HUES64 (cell line): ENCODE measurements around the gene EPB41L4A.

ENCODE experiments used
- H3K27ac ChIP-seq: 2 replicates; pipeline ENCODE4 v1.7.0; 2013; ENCODE audit warnings: low read depth, low read length, inconsistent platforms
- H3K27me3 ChIP-seq: 2 replicates; pipeline ENCODE4 v1.6.1; 2013; ENCODE audit warnings: mild to moderate bottlenecking, low read length; ENCODE audit not compliant: insufficient read depth
- H3K36me3 ChIP-seq: 2 replicates; pipeline ENCODE4 v1.6.1; 2013; ENCODE audit warnings: mild to moderate bottlenecking, low read length; ENCODE audit not compliant: insufficient read depth
- H3K4me1 ChIP-seq: 2 replicates; pipeline ENCODE4 v1.6.1; 2013; ENCODE audit warnings: mild to moderate bottlenecking, low read length, moderate library complexity; ENCODE audit not compliant: insufficient read depth
- H3K4me3 ChIP-seq: 2 replicates; pipeline ENCODE4 v1.5.1; 2013; ENCODE audit warnings: mild to moderate bottlenecking, low read length, moderate library complexity
- H3K9ac ChIP-seq: 2 replicates; pipeline ENCODE4 v1.6.1; 2013; ENCODE audit warnings: mild to moderate bottlenecking, low read depth, low read length
- H3K9me3 ChIP-seq: 2 replicates; pipeline ENCODE4 v1.6.1; 2013; ENCODE audit warnings: low read depth, low read length; ENCODE audit not compliant: insufficient read depth
- WGBS: fragments of 150-250, 120-280 bp; methylation state at CpG from one replicate; pipeline ENCODE4 v1.1.7; 2013; ENCODE audit warnings: missing lambda C conversion rate; 5-methylcytosine and 5-hydroxymethylcytosine counted together

Gene EPB41L4A

GRCh38 chr5:112124788-112125187 lies 294.3 kb downstream of the EPB41L4A start:
- Histone ChIP-seq H3K4me3 (no peak overlapping the region), H3K27me3 (no peaks in the 10 kb centered on the region)
- WGBS: 73% methylated on average over 1 of the region's 3 CpGs

GRCh38 chr5:112123086-112123485 lies 296.0 kb downstream of the EPB41L4A start:
- Histone ChIP-seq H3K36me3 (no peaks in the 10 kb centered on the region), H3K4me1 (no peaks in the 10 kb centered on the region), H3K9me3 (no peaks in the 10 kb centered on the region), H3K27ac (no peak overlapping the region), H3K27me3 (no peaks in the 10 kb centered on the region), H3K9ac (no peak overlapping the region), H3K4me3 (no peak overlapping the region)
- 83% methylated on average over 2 of the region's 2 CpGs for WGBS

More at GRCh38 chr5:112124788-112125187, 294.3 kb downstream of the EPB41L4A start:
- H3K4me1 ChIP-seq: no peaks in the 10 kb centered on the region
- H3K27ac ChIP-seq: no peak overlapping the region
- H3K36me3 ChIP-seq: no peaks in the 10 kb centered on the region
- H3K9me3 ChIP-seq: no peaks in the 10 kb centered on the region
- H3K9ac ChIP-seq: no peak overlapping the region

- no peak overlapping the region for H3K4me3 ChIP-seq
- 96% methylated on average over 2 of the region's 3 CpGs for WGBS
- no peaks in the 10 kb centered on the region for H3K36me3 ChIP-seq
Measured at GRCh38 chr5:112122353-112122752, 296.7 kb downstream of the EPB41L4A start.

GRCh38 chr5:112121258-112121657 lies 297.8 kb downstream of the EPB41L4A start:
- no peaks in the 10 kb centered on the region for H3K27me3 ChIP-seq
- 85% methylated on average over 3 of the region's 3 CpGs for WGBS
- H3K4me3 ChIP-seq: no peak overlapping the region
- no peaks in the 10 kb centered on the region for H3K4me1 ChIP-seq
- H3K9ac ChIP-seq: no peak overlapping the region
- H3K27ac ChIP-seq: no peak overlapping the region
- no peaks in the 10 kb centered on the region for H3K36me3 ChIP-seq
- H3K9me3 ChIP-seq: no peaks in the 10 kb centered on the region

More at GRCh38 chr5:112122353-112122752, 296.7 kb downstream of the EPB41L4A start:
- Histone ChIP-seq H3K27ac (no peak overlapping the region), H3K27me3 (no peaks in the 10 kb centered on the region), H3K4me1 (no peaks in the 10 kb centered on the region), H3K9me3 (no peaks in the 10 kb centered on the region), H3K9ac (no peak overlapping the region)

GRCh38 chr5:112119969-112120368 lies 299.1 kb downstream of the EPB41L4A start:
- H3K9me3 ChIP-seq: no peaks in the 10 kb centered on the region
- H3K27ac ChIP-seq: no peak overlapping the region
- H3K27me3 ChIP-seq: no peaks in the 10 kb centered on the region
- WGBS: 87% methylated on average over 2 of the region's 2 CpGs
- H3K9ac ChIP-seq: no peak overlapping the region
- H3K4me3 ChIP-seq: no peak overlapping the region
- H3K4me1 ChIP-seq: no peaks in the 10 kb centered on the region
- no peaks in the 10 kb centered on the region for H3K36me3 ChIP-seq

GRCh38 chr5:112119508-112119907 lies 299.6 kb downstream of the EPB41L4A start:
- H3K4me3 ChIP-seq: no peak overlapping the region
- no peaks in the 10 kb centered on the region for H3K27me3 ChIP-seq
- 79% methylated on average over 3 of the region's 3 CpGs for WGBS
- H3K36me3 ChIP-seq: no peaks in the 10 kb centered on the region
- no peak overlapping the region for H3K27ac ChIP-seq
- no peaks in the 10 kb centered on the region for H3K9me3 ChIP-seq
- H3K4me1 ChIP-seq: no peaks in the 10 kb centered on the region
- no peak overlapping the region for H3K9ac ChIP-seq

GRCh38 chr5:112117551-112117950 lies 301.5 kb downstream of the EPB41L4A start:
- Histone ChIP-seq H3K4me3 (no peak overlapping the region), H3K9ac (no peak overlapping the region), H3K4me1 (no peaks in the 10 kb centered on the region), H3K36me3 (no peaks in the 10 kb centered on the region), H3K27ac (no peak overlapping the region), H3K27me3 (no peaks in the 10 kb centered on the region), H3K9me3 (no peaks in the 10 kb centered on the region)
- WGBS: 100% methylated on average over 1 of the region's 1 CpG

GRCh38 chr5:112116371-112116770 lies 302.7 kb downstream of the EPB41L4A start:
- Histone ChIP-seq H3K27me3 (no peaks in the 10 kb centered on the region), H3K4me1 (no peaks in the 10 kb centered on the region), H3K9ac (no peak overlapping the region), H3K4me3 (no peak overlapping the region), H3K36me3 (no peaks in the 10 kb centered on the region), H3K27ac (no peak overlapping the region), H3K9me3 (no peaks in the 10 kb centered on the region)

- Histone ChIP-seq H3K27me3 (no peaks in the 10 kb centered on the region), H3K36me3 (no peaks in the 10 kb centered on the region), H3K4me1 (no peaks in the 10 kb centered on the region), H3K9ac (no peak overlapping the region), H3K27ac (no peak overlapping the region), H3K9me3 (no peaks in the 10 kb centered on the region), H3K4me3 (no peak overlapping the region)
- WGBS: 81% methylated on average over 2 of the region's 2 CpGs
Measured at GRCh38 chr5:112113565-112113964, 305.5 kb downstream of the EPB41L4A start.
